ENCODE results near the gene PPP6R2.
A peak's percentile ranks its signal among the peaks of the same experiment; 100 is the strongest.

Gene PPP6R2

GRCh38 chr22:50342651-50343540 lies at the start of gene PPP6R2:
TSS of gene PPP6R2 (plus strand) at chr22:50343327. CDS start at chr22:50393909, 50,582 bp downstream.
- DNase-seq, result no peak

- DNase-seq, result peak; percentile 63
Measured at GRCh38 chr22:50293441-50294318, 49.4 kb upstream of the PPP6R2 start.

- no peak for DNase-seq
Measured at GRCh38 chr22:50294319-50294656, 48.8 kb upstream of the PPP6R2 start.

- DNase-seq, result no peak
Measured at GRCh38 chr22:50296658-50297490, 46.3 kb upstream of the PPP6R2 start.

GRCh38 chr22:50297510-50298265 lies 45.4 kb upstream of the PPP6R2 start:
- no peak for DNase-seq

GRCh38 chr22:50298266-50298637 lies 44.9 kb upstream of the PPP6R2 start:
- DNase-seq, result no peak

GRCh38 chr22:50298937-50299784 lies 44.0 kb upstream of the PPP6R2 start:
- DNase-seq, result no peak

- no peak for DNase-seq
Measured at GRCh38 chr22:50299785-50300619, 43.1 kb upstream of the PPP6R2 start.

- DNase-seq, result no peak
Measured at GRCh38 chr22:50300620-50301257, 42.4 kb upstream of the PPP6R2 start.

- no peak for DNase-seq
Measured at GRCh38 chr22:50301581-50301991, 41.5 kb upstream of the PPP6R2 start.

- no peak for DNase-seq
Measured at GRCh38 chr22:50302041-50302541, 41.0 kb upstream of the PPP6R2 start.

- no peak for DNase-seq
Measured at GRCh38 chr22:50302564-50302963, 40.6 kb upstream of the PPP6R2 start.

- no peak for DNase-seq
Measured at GRCh38 chr22:50303515-50303847, 39.6 kb upstream of the PPP6R2 start.

- no peak for DNase-seq
Measured at GRCh38 chr22:50303848-50304527, 39.1 kb upstream of the PPP6R2 start.

GRCh38 chr22:50304528-50305392 lies 38.4 kb upstream of the PPP6R2 start:
- no peak for DNase-seq

GRCh38 chr22:50305393-50305922 lies 37.7 kb upstream of the PPP6R2 start:
- peak; percentile 30 for DNase-seq

- DNase-seq, result no peak
Measured at GRCh38 chr22:50305923-50306566, 37.1 kb upstream of the PPP6R2 start.

Measured in cortex of kidney (tissue), 1 donor.